Gastrocnemius medialis (tissue), 4 donors: ENCODE data around the gene TAS2R50. TPM values are rescaled to one million over a fixed set of nuclear protein-coding genes. Genes with fewer than 3 reads are reported as not detected.
"Not testable (repeated sequence)": the region's sequence is repeated elsewhere in the genome, so short reads cannot be mapped to it uniquely, and the experiment has no call there.

Experiments used
- ATAC-seq, 2 donors: fragments of 150-250 bp; one replicate each; pipeline ENCODE4 v1.9.1; 2016
- DNase-seq, 2 donors: peaks; one replicate each; pipeline ENCODE4 v3.0.0-alpha.2; 2019
- H3K27ac ChIP-seq, 4 donors: fragments of 200-600 bp; sonication (generic); 1 replicate in 1 of 4; 2 replicates in 3 of 4; pipeline ENCODE4 v1.5.1; 2016 to 2018; ENCODE audit warnings: mild to moderate bottlenecking in 2 of 4, moderate library complexity in 1 of 4
- H3K27me3 ChIP-seq, 3 donors: fragments of 200-600 bp; sonication (generic) in 2 of 3; 1 replicate in 1 of 3; 2 replicates in 2 of 3; pipeline versions ENCODE4 v1.5.1 to v1.6.0; 2016 to 2019; ENCODE audit warnings: mild to moderate bottlenecking in 1 of 3, moderate library complexity in 1 of 3
- H3K36me3 ChIP-seq, 2 donors: fragments of 200-600 bp; sonication (generic) in 1 of 2; one replicate each; pipeline ENCODE4 v1.5.1; 2017 to 2018
- H3K4me1 ChIP-seq, 2 donors: fragments of 200-600 bp; sonication (generic) in 1 of 2; one replicate each; pipeline ENCODE4 v1.5.1; 2016 to 2017; ENCODE audit warnings: mild to moderate bottlenecking in 2 of 2
- H3K4me3 ChIP-seq, 4 donors: fragments of 200-600 bp; sonication (generic) in 3 of 4; 1 replicate in 1 of 4; 2 replicates in 3 of 4; pipeline ENCODE4 v1.5.1; 2016 to 2019; ENCODE audit warnings: mild to moderate bottlenecking in 2 of 4
- H3K9me3 ChIP-seq, 3 donors: fragments of 200-600 bp; sonication (generic) in 2 of 3; 1 replicate in 1 of 3; 2 replicates in 2 of 3; pipeline ENCODE4 v1.5.1; 2016 to 2019
- CTCF ChIP-seq, 5 experiments: fragments of 450-650 bp in 3 of 5; fragments of 200-600 bp in 2 of 5; sonication (generic) in 2 of 5; IDR thresholded peaks in 4 of 5; conservative IDR thresholded peaks in 1 of 5; 1 replicate in 4 of 5; 2 replicates in 1 of 5; pipeline ENCODE4 v1.5.1; 2016 to 2019; ENCODE audit warnings: antibody characterized with exemption in 5 of 5, mild to moderate bottlenecking in 3 of 5, moderate library complexity in 3 of 5
- POLR2A ChIP-seq, 2 donors: fragments of 450-650 bp; IDR thresholded peaks; one replicate each; pipeline ENCODE4 v1.6.1; 2017; ENCODE audit warnings: antibody characterized with exemption in 2 of 2, mild to moderate bottlenecking in 2 of 2, moderate library complexity in 2 of 2
- in situ Hi-C, 4 donors: fragments of 200-750 bp; cut with MboI; loops; one replicate each; pipeline versions ENCODE4 v1.15.0 to v1.8.0; 2017; ENCODE audit warnings: low sequenced_read_pairs in 4 of 4
- intact Hi-C: fragments of 100-400 bp; cut with DNase I; formaldehyde crosslinking; loops from one replicate; pipeline ENCODE4 v1.15.1; 2023; ENCODE audit warnings: low total_unique reads
- total RNA-seq, 4 donors: library from RNA; depleted of rRNA; stranded (reverse); fragments of >200 nt; gene quantifications; one replicate each; pipeline versions ENCODE4 v1.1.0 to v1.2.3, GENCODE V29; 2016

Gene TAS2R50
- 1 to 10 TPM in 1 of 4 donors, not detected in 3; 4.9 TPM for total RNA-seq

GRCh38 chr12:10986812-10987211 lies at the start of gene TAS2R50:
TAS2R50 (minus strand) TSS chr12:10986912; CDS start chr12:10986860, 52 bp downstream.
- H3K4me1 ChIP-seq, result no peaks in the 10 kb centered on the region
- H3K27ac ChIP-seq, result no peak within 1 kb of the TSS
- ATAC-seq, result no peak
- intact Hi-C loops (no loop called here), in situ Hi-C loops (no loop called here)
- TF ChIP-seq POLR2A (IDR thresholded peaks at IDR 0.05) (no peak), CTCF (IDR thresholded peaks at IDR 0.05 in 4 of 5, conservative IDR thresholded peaks at IDR 0.05 in 1 of 5) (no peak)
- H3K4me3 ChIP-seq, result no peak within 1 kb of the TSS
- no peaks in the 10 kb centered on the region for H3K36me3 ChIP-seq
- no peaks in the 10 kb centered on the region for H3K9me3 ChIP-seq
- no peaks in the 10 kb centered on the region for H3K27me3 ChIP-seq
- no peak for DNase-seq

GRCh38 chr12:11033959-11034358 lies 47.2 kb upstream of the TAS2R50 start:
- ATAC-seq, in situ Hi-C loops, H3K27me3 ChIP-seq, H3K4me1 ChIP-seq, H3K27ac ChIP-seq, intact Hi-C loops, H3K4me3 ChIP-seq, H3K36me3 ChIP-seq, DNase-seq, H3K9me3 ChIP-seq: not testable (repeated sequence)

- in situ Hi-C loops (no loop called here), intact Hi-C loops (no loop called here)
- H3K27ac ChIP-seq, result no peak within 1 kb of the TSS
- DNase-seq (no peak), ATAC-seq (no peak)
- H3K4me1 ChIP-seq, result no peaks in the 10 kb centered on the region
- H3K27me3 ChIP-seq, result no peaks in the 10 kb centered on the region
- H3K36me3 ChIP-seq, result peaks cover 0 to 3% of the 10 kb centered on the region in 2 donors
- no peaks in the 10 kb centered on the region for H3K9me3 ChIP-seq
- TF ChIP-seq POLR2A (IDR thresholded peaks at IDR 0.05) (no peak), CTCF (IDR thresholded peaks at IDR 0.05 in 4 of 5, conservative IDR thresholded peaks at IDR 0.05 in 1 of 5) (no peak)
- no peak within 1 kb of the TSS for H3K4me3 ChIP-seq
Measured at GRCh38 chr12:11031307-11031706, 44.6 kb upstream of the TAS2R50 start, which contains the start of gene TAS2R31. TAS2R31 (minus strand) TSS chr12:11031407; CDS start chr12:11031335, 72 bp downstream.

- Histone ChIP-seq H3K27ac (no peak overlapping the region), H3K4me1 (no peaks in the 10 kb centered on the region), H3K4me3 (no peak overlapping the region), H3K9me3 (no peaks in the 10 kb centered on the region), H3K27me3 (no peaks in the 10 kb centered on the region), H3K36me3 (no peaks in the 10 kb centered on the region)
- no peak for ATAC-seq
- TF ChIP-seq CTCF (IDR thresholded peaks at IDR 0.05 in 4 of 5, conservative IDR thresholded peaks at IDR 0.05 in 1 of 5), result no peak
- TF ChIP-seq POLR2A (IDR thresholded peaks at IDR 0.05), result no peak
- DNase-seq, result no peak
- intact Hi-C loops, result no loop called here
- in situ Hi-C loops, result no loop called here
Measured at GRCh38 chr12:11026118-11026517, 39.4 kb upstream of the TAS2R50 start.

- no peak for ATAC-seq
- no peaks in the 10 kb centered on the region for H3K27me3 ChIP-seq
- TF ChIP-seq POLR2A (IDR thresholded peaks at IDR 0.05) (no peak), CTCF (IDR thresholded peaks at IDR 0.05 in 4 of 5, conservative IDR thresholded peaks at IDR 0.05 in 1 of 5) (no peak)
- intact Hi-C loops, result no loop called here
- H3K27ac ChIP-seq, result no peak overlapping the region
- no peak overlapping the region for H3K4me3 ChIP-seq
- H3K4me1 ChIP-seq, result no peaks in the 10 kb centered on the region
- no peaks in the 10 kb centered on the region for H3K36me3 ChIP-seq
- no peaks in the 10 kb centered on the region for H3K9me3 ChIP-seq
- in situ Hi-C loops, result no loop called here
- DNase-seq, result no peak
Measured at GRCh38 chr12:11023387-11023786, 36.7 kb upstream of the TAS2R50 start.
